ENCODE measurements around the gene LUC7L.

- TF ChIP-seq, protein P1, sequence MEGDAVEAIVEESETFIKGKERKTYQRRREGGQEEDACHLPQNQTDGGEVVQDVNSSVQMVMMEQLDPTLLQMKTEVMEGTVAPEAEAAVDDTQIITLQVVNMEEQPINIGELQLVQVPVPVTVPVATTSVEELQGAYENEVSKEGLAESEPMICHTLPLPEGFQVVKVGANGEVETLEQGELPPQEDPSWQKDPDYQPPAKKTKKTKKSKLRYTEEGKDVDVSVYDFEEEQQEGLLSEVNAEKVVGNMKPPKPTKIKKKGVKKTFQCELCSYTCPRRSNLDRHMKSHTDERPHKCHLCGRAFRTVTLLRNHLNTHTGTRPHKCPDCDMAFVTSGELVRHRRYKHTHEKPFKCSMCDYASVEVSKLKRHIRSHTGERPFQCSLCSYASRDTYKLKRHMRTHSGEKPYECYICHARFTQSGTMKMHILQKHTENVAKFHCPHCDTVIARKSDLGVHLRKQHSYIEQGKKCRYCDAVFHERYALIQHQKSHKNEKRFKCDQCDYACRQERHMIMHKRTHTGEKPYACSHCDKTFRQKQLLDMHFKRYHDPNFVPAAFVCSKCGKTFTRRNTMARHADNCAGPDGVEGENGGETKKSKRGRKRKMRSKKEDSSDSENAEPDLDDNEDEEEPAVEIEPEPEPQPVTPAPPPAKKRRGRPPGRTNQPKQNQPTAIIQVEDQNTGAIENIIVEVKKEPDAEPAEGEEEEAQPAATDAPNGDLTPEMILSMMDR (IDR thresholded peaks at IDR 0.05; ENCODE audit: control extremely low read depth in 1 of 3, insufficient read depth in 1 of 3, low read depth in 1 of 3, low read length in 3 of 3): no peak
- TF ChIP-seq POLR2AphosphoS5 (IDR thresholded peaks at IDR 0.05; ENCODE audit: low read depth, low read length): no peak
- TF ChIP-seq CREB1 (IDR thresholded peaks at IDR 0.05): no peak
- no peak for TF ChIP-seq SIN3A (conservative IDR thresholded peaks at IDR 0.05 in 1 of 2, IDR thresholded peaks at IDR 0.05 in 1 of 2; ENCODE audit: low read depth in 1 of 2, low read length in 2 of 2)
- no peak for TF ChIP-seq ASH2L (IDR thresholded peaks at IDR 0.05; ENCODE audit: low read length)
- TF ChIP-seq POLR2A (IDR thresholded peaks at IDR 0.05; ENCODE audit: control extremely low read depth in 1 of 2, low read depth in 2 of 2, low read length in 2 of 2): no peak
- TF ChIP-seq EP300 (IDR thresholded peaks at IDR 0.05; ENCODE audit: borderline replicate concordance in 1 of 2, low read depth in 2 of 2, low read length in 2 of 2): no peak
- TF ChIP-seq YY1 (IDR thresholded peaks at IDR 0.05; ENCODE audit: low read depth, low read length): no peak
- no peak for TF ChIP-seq GTF2F1 (IDR thresholded peaks at IDR 0.05; ENCODE audit: borderline replicate concordance, low read depth, low read length)
- no peak for TF ChIP-seq PHF8 (conservative IDR thresholded peaks at IDR 0.05; ENCODE audit: low read depth, low read length)
- TF ChIP-seq, protein P2, sequence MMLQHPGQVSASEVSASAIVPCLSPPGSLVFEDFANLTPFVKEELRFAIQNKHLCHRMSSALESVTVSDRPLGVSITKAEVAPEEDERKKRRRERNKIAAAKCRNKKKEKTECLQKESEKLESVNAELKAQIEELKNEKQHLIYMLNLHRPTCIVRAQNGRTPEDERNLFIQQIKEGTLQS (IDR thresholded peaks at IDR 0.05; ENCODE audit: insufficient read depth, low read depth, low read length): no peak
- no peak for TF ChIP-seq TEAD4 (IDR thresholded peaks at IDR 0.05; ENCODE audit: low read depth, low read length)
Observed at GRCh38 chr16:242281-242680, 13.0 kb upstream of the LUC7L start.
